Measurements from ENCODE around the gene EFNA4. TPM values are rescaled to one million over a fixed set of nuclear protein-coding genes. Genes with fewer than 3 reads are reported as not detected.
"Not testable (repeated sequence)": the region's sequence is repeated elsewhere in the genome, so short reads cannot be mapped to it uniquely, and the experiment has no call there.

Gene EFNA4
- total and polyA plus RNA-seq, 2 donors from 2014 or later: 7.6 to 11.8 TPM

GRCh38 chr1:155116113-155116764, 52.7 kb downstream of the EFNA4 start:
- no peak overlapping the region for H3K9ac ChIP-seq (ENCODE audit: low read length in 3 of 3)
- no peak overlapping the region for H3K4me3 ChIP-seq (ENCODE audit: low read length in 3 of 3)
- DNase-seq (no peak), FAIRE-seq (no peak)
- TF ChIP-seq CTCF (IDR thresholded peaks at IDR 0.05; ENCODE audit: borderline replicate concordance, extremely low read depth, insufficient read depth): no peak
- H3K36me3 ChIP-seq (ENCODE audit: control insufficient read depth in 2 of 3, insufficient read depth in 3 of 3, low read length in 3 of 3): no peaks in the 10 kb centered on the region
- H3K27me3 ChIP-seq (ENCODE audit: control insufficient read depth, insufficient read depth, low read length): peaks cover 2% of the 10 kb centered on the region
- no peaks in the 10 kb centered on the region for H3K9me3 ChIP-seq (ENCODE audit: control insufficient read depth in 2 of 3, insufficient read depth in 1 of 3, low read length in 3 of 3)
- H3K27ac ChIP-seq (ENCODE audit: low read depth in 2 of 2, low read length in 2 of 2): no peak overlapping the region
- intact Hi-C loops (cut with DNase I): no loop called here
- H3K4me1 ChIP-seq (ENCODE audit: control insufficient read depth in 2 of 3, insufficient read depth in 2 of 3, low read depth in 1 of 3, low read length in 3 of 3): no peaks in the 10 kb centered on the region

GRCh38 chr1:155117610-155118009, 54.1 kb downstream of the EFNA4 start:
- peaks cover 2% of the 10 kb centered on the region for H3K27me3 ChIP-seq (ENCODE audit: control insufficient read depth, insufficient read depth, low read length)
- H3K9ac ChIP-seq (ENCODE audit: low read length in 3 of 3): no peak overlapping the region
- FAIRE-seq (no peak), DNase-seq (no peak)
- no peaks in the 10 kb centered on the region for H3K36me3 ChIP-seq (ENCODE audit: control insufficient read depth in 2 of 3, insufficient read depth in 3 of 3, low read length in 3 of 3)
- no peak overlapping the region for H3K4me3 ChIP-seq (ENCODE audit: low read length in 3 of 3)
- H3K9me3 ChIP-seq (ENCODE audit: control insufficient read depth in 2 of 3, insufficient read depth in 1 of 3, low read length in 3 of 3): no peaks in the 10 kb centered on the region
- no peaks in the 10 kb centered on the region for H3K4me1 ChIP-seq (ENCODE audit: control insufficient read depth in 2 of 3, insufficient read depth in 2 of 3, low read depth in 1 of 3, low read length in 3 of 3)
- H3K27ac ChIP-seq (ENCODE audit: low read depth in 2 of 2, low read length in 2 of 2): no peak overlapping the region
- no peak for TF ChIP-seq CTCF (IDR thresholded peaks at IDR 0.05; ENCODE audit: borderline replicate concordance, extremely low read depth, insufficient read depth)
- intact Hi-C loops (cut with DNase I): no loop called here

GRCh38 chr1:155118090-155118489, 54.5 kb downstream of the EFNA4 start:
- H3K36me3 ChIP-seq (ENCODE audit: control insufficient read depth in 2 of 3, insufficient read depth in 3 of 3, low read length in 3 of 3); H3K27ac ChIP-seq (ENCODE audit: low read depth in 2 of 2, low read length in 2 of 2); FAIRE-seq; H3K4me1 ChIP-seq (ENCODE audit: control insufficient read depth in 2 of 3, insufficient read depth in 2 of 3, low read depth in 1 of 3, low read length in 3 of 3); H3K4me3 ChIP-seq (ENCODE audit: low read length in 3 of 3); H3K9ac ChIP-seq (ENCODE audit: low read length in 3 of 3); intact Hi-C loops (cut with DNase I); H3K9me3 ChIP-seq (ENCODE audit: control insufficient read depth in 2 of 3, insufficient read depth in 1 of 3, low read length in 3 of 3); H3K27me3 ChIP-seq (ENCODE audit: control insufficient read depth, insufficient read depth, low read length); DNase-seq: not testable (repeated sequence)

Other genes with a start within 250 kb of the EFNA4 start
- gene KCNN3, start 193.5 kb upstream of the EFNA4 start, total RNA-seq: 5.6 TPM
- gene KCNN3, start 193.5 kb upstream of the EFNA4 start, polyA plus RNA-seq (ENCODE audit: insufficient read depth, low read depth, low replicate concordance): 2.6 TPM
- gene PMVK, start 127.0 kb upstream of the EFNA4 start, total RNA-seq: 42.0 TPM
- gene PMVK, start 127.0 kb upstream of the EFNA4 start, polyA plus RNA-seq (ENCODE audit: insufficient read depth, low read depth, low replicate concordance): 132 TPM
- 83.9 TPM for gene PBXIP1, start 107.6 kb upstream of the EFNA4 start, total RNA-seq
- 115 TPM for gene PBXIP1, start 107.6 kb upstream of the EFNA4 start, polyA plus RNA-seq (ENCODE audit: insufficient read depth, low read depth, low replicate concordance)
- gene PYGO2, start 102.0 kb upstream of the EFNA4 start, total RNA-seq: 32.8 TPM
- 26.9 TPM for gene PYGO2, start 102.0 kb upstream of the EFNA4 start, polyA plus RNA-seq (ENCODE audit: insufficient read depth, low read depth, low replicate concordance)
- 153 TPM for gene SHC1, start 93.0 kb upstream of the EFNA4 start, total RNA-seq
- gene SHC1, start 93.0 kb upstream of the EFNA4 start, polyA plus RNA-seq (ENCODE audit: insufficient read depth, low read depth, low replicate concordance): 43.8 TPM
- 23.1 TPM for gene CKS1B, start 89.1 kb upstream of the EFNA4 start, total RNA-seq
- 43.1 TPM for gene CKS1B, start 89.1 kb upstream of the EFNA4 start, polyA plus RNA-seq (ENCODE audit: insufficient read depth, low read depth, low replicate concordance)
- gene FLAD1, start 80.4 kb upstream of the EFNA4 start, total RNA-seq: 34.1 TPM
- 37.9 TPM for gene FLAD1, start 80.4 kb upstream of the EFNA4 start, polyA plus RNA-seq (ENCODE audit: insufficient read depth, low read depth, low replicate concordance)
- not detected for gene LENEP, start 70.2 kb upstream of the EFNA4 start, total RNA-seq
- not detected for gene LENEP, start 70.2 kb upstream of the EFNA4 start, polyA plus RNA-seq (ENCODE audit: insufficient read depth, low read depth, low replicate concordance)
- 68.7 TPM for gene ZBTB7B, start 60.9 kb upstream of the EFNA4 start, total RNA-seq
- gene ZBTB7B, start 60.9 kb upstream of the EFNA4 start, polyA plus RNA-seq (ENCODE audit: insufficient read depth, low read depth, low replicate concordance): 20.1 TPM
- gene DCST2, start 30.0 kb upstream of the EFNA4 start, total RNA-seq: 1.4 TPM
- gene DCST2, start 30.0 kb upstream of the EFNA4 start, polyA plus RNA-seq (ENCODE audit: insufficient read depth, low read depth, low replicate concordance): 0.43 TPM
- not detected for gene DCST1, start 29.9 kb upstream of the EFNA4 start, total RNA-seq
- not detected for gene DCST1, start 29.9 kb upstream of the EFNA4 start, polyA plus RNA-seq (ENCODE audit: insufficient read depth, low read depth, low replicate concordance)
- 152 TPM for gene ADAM15, start 12.4 kb upstream of the EFNA4 start, total RNA-seq
- gene ADAM15, start 12.4 kb upstream of the EFNA4 start, polyA plus RNA-seq (ENCODE audit: insufficient read depth, low read depth, low replicate concordance): 68.4 TPM
- gene EFNA3, start 15.1 kb downstream of the EFNA4 start, total RNA-seq: 1.7 TPM
- 1.2 TPM for gene EFNA3, start 15.1 kb downstream of the EFNA4 start, polyA plus RNA-seq (ENCODE audit: insufficient read depth, low read depth, low replicate concordance)
- 133 TPM for gene EFNA1, start 64.1 kb downstream of the EFNA4 start, total RNA-seq
- 61.1 TPM for gene EFNA1, start 64.1 kb downstream of the EFNA4 start, polyA plus RNA-seq (ENCODE audit: insufficient read depth, low read depth, low replicate concordance)
- gene SLC50A1, start 72.1 kb downstream of the EFNA4 start, total RNA-seq: 34.8 TPM
- gene SLC50A1, start 72.1 kb downstream of the EFNA4 start, polyA plus RNA-seq (ENCODE audit: insufficient read depth, low read depth, low replicate concordance): 61.8 TPM
- gene DPM3, start 76.8 kb downstream of the EFNA4 start, total RNA-seq: 84.4 TPM
- 237 TPM for gene DPM3, start 76.8 kb downstream of the EFNA4 start, polyA plus RNA-seq (ENCODE audit: insufficient read depth, low read depth, low replicate concordance)
- gene KRTCAP2, start 109.6 kb downstream of the EFNA4 start, total RNA-seq: 198 TPM
- 351 TPM for gene KRTCAP2, start 109.6 kb downstream of the EFNA4 start, polyA plus RNA-seq (ENCODE audit: insufficient read depth, low read depth, low replicate concordance)
- 2.1 TPM for gene TRIM46, start 110.1 kb downstream of the EFNA4 start, total RNA-seq
- 0.28 TPM for gene TRIM46, start 110.1 kb downstream of the EFNA4 start, polyA plus RNA-seq (ENCODE audit: insufficient read depth, low read depth, low replicate concordance)
- gene THBS3, start 144.2 kb downstream of the EFNA4 start, total RNA-seq: 33.0 TPM
- gene THBS3, start 144.2 kb downstream of the EFNA4 start, polyA plus RNA-seq (ENCODE audit: insufficient read depth, low read depth, low replicate concordance): 21.4 TPM
- gene MTX1, start 145.0 kb downstream of the EFNA4 start, total RNA-seq: 38.8 TPM
- 86.9 TPM for gene MTX1, start 145.0 kb downstream of the EFNA4 start, polyA plus RNA-seq (ENCODE audit: insufficient read depth, low read depth, low replicate concordance)
- gene ENTREP3, start 191.7 kb downstream of the EFNA4 start, total RNA-seq: 22.8 TPM
- 19.8 TPM for gene ENTREP3, start 191.7 kb downstream of the EFNA4 start, polyA plus RNA-seq (ENCODE audit: insufficient read depth, low read depth, low replicate concordance)
- 66.7 TPM for gene SCAMP3, start 198.6 kb downstream of the EFNA4 start, total RNA-seq
- 89.1 TPM for gene SCAMP3, start 198.6 kb downstream of the EFNA4 start, polyA plus RNA-seq (ENCODE audit: insufficient read depth, low read depth, low replicate concordance)
- 59.7 TPM for gene CLK2, start 209.8 kb downstream of the EFNA4 start, total RNA-seq
- 28.9 TPM for gene CLK2, start 209.8 kb downstream of the EFNA4 start, polyA plus RNA-seq (ENCODE audit: insufficient read depth, low read depth, low replicate concordance)
- 3.3 TPM for gene HCN3, start 213.7 kb downstream of the EFNA4 start, total RNA-seq
- 4.5 TPM for gene HCN3, start 213.7 kb downstream of the EFNA4 start, polyA plus RNA-seq (ENCODE audit: insufficient read depth, low read depth, low replicate concordance)
- 0.82 TPM for gene PKLR, start 237.7 kb downstream of the EFNA4 start, total RNA-seq
- gene PKLR, start 237.7 kb downstream of the EFNA4 start, polyA plus RNA-seq (ENCODE audit: insufficient read depth, low read depth, low replicate concordance): 19.9 TPM
- gene FDPS, start 245.1 kb downstream of the EFNA4 start, total RNA-seq: 112 TPM
- gene FDPS, start 245.1 kb downstream of the EFNA4 start, polyA plus RNA-seq (ENCODE audit: insufficient read depth, low read depth, low replicate concordance): 184 TPM